GM18517 (cell line): Measurements from ENCODE around the gene EML4.

Source experiments
- ATAC-seq: cut with Tn5 transposase; IDR thresholded peaks from one replicate; pipeline ENCODE4 v1.9.1; 2021; ENCODE audit warnings: mild to moderate bottlenecking, moderate library complexity; ENCODE audit not compliant: unreplicated experiment

The EML4 gene

GRCh38 chr2:42296226-42296625 lies 127.1 kb downstream of the EML4 start:
- ATAC-seq, result no peak

DNA sequence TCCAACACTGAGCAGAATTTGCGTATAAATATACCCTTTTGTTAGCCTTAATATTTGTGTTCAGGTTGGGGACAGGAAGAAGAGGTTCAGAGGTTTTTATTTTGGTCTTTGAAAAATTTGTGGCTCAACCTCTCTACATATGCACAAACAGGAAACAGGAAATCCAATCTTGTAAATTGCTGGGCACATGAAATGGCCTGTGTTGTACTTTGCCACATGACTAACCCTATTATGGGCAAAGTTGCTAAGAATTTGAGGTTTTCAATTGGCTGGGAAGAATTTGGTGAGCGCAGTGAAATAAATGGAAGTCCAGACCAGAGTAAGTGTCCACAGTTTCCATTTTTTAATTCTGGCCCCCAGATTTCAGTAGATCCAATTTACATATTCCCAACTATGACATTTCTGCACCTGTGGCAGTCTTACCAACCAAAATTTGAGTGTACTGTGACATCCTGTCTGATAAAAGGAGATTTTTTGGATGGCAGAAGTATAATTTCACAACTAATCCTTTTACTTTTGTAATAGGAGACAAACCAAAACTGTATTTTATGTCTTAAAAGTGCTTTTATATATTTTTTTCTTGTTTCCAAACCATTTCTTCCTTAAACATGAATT lies 128.3 kb downstream of the EML4 start:
- ATAC-seq, result no peak

GRCh38 chr2:42298132-42298531 lies 129.0 kb downstream of the EML4 start:
- no peak for ATAC-seq

- no peak for ATAC-seq
Measured at GRCh38 chr2:42298996-42299754, 130.0 kb downstream of the EML4 start.

DNA sequence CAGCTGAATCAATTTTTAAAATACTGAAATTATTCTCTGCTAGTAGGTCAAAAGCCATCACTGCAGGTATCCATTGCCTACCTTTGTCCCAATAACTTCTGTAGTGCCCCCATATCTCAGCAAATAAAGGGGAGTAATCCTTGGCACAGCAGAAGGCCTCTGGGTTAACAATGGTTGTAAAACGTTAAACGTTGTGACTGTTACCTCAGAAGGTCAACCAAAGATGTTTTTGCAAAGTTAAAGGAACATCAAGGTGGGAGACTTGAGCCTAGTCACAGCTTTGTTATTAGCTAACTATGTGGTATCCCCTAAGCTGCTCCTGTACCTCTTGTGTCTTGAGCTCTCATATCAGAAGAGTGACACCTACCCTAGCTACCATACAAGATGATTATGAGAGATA lies 131.4 kb downstream of the EML4 start:
- no peak for ATAC-seq

DNA sequence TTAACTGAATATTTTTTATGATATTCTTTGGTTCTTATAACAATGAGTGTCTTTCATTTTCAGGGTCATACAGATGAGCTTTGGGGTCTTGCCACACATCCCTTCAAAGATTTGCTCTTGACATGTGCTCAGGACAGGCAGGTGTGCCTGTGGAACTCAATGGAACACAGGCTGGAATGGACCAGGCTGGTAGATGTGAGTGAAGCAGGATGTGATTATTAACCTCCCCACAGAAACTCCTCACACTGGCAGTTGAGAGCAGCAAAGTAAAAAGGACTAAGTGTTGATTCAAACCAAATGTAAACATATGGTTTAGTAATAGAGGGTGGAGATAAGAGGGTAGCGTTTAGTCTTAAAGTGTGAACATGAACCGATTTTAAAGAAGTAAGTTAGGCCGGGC lies 134.1 kb downstream of the EML4 start:
- ATAC-seq, result no peak

GRCh38 chr2:42304059-42304713 lies 135.0 kb downstream of the EML4 start:
- no peak for ATAC-seq

- ATAC-seq, result no peak
Measured at GRCh38 chr2:42307180-42307579, 138.0 kb downstream of the EML4 start.

DNA sequence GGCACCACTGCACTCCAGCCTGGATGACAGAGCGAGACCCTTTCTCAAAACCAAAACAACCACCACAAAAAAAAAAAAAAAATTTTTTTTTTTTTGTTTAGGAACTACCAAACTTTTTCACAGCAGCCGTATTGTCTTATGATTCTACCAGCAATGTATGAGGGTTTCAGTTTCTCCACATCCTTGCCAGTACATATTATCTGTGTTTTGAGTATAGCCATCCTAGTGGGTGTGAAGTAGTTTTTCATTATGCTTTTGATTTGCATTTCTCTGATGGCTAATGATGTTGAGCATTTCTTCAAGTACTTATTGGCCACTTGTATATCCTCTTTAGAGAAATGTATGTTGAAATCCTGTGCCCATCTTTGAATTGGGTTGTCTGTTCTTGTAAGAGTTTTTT lies 140.2 kb downstream of the EML4 start:
- no peak for ATAC-seq

DNA sequence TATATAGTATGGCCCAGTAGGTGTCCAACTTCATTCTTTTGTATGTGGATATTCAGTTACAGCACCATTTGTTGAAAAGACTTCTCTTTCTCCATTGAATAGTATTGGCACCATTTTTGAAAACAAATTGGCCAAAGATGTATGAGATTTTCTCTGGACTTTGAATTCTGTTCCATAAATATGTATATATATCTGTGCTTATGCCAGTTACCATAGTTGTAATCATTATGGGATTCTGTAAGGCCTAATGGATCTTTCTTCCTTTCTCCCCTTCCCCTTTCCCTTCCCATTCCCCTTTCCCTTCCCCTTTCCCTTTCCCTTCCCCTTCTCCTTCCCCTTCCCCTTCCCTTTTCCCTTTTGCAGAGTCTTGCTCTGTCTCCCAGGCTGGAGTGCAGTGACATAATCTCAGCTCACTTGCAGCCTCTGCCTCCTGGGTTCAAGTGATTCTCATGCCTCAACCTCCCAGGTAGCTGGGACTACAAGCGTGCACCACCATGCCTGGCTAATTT lies 140.9 kb downstream of the EML4 start:
- no peak for ATAC-seq

- ATAC-seq, result no peak
Measured at GRCh38 chr2:42312106-42312505, 143.0 kb downstream of the EML4 start.

DNA sequence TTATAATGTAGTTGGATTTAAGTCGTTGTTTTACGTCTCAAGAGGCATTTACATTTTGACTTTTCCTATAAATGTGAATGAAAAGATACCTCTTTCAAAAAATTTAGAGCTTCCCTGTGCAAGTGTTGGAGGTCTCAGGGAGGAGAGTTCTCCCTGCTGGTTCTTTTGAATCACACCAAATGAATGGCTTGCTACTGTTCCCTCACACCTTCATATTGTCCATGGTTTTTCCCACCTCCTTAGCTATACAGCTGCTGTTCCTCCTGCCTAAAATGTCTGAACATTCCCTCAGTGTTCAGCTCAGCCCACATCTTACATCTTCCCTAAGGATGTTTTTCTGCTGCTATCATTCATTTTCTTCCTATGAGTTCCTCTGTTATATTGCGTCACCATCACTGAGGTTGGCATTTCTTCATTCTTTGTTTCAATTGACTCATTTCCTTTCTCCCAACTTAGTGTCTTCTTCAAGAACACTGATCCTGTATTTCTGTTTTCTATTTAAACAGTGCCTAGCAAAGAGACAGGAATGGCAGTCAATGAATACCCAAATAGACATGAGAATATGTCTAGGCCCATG lies 145.8 kb downstream of the EML4 start:
- ATAC-seq, result no peak

GRCh38 chr2:42315844-42316470 lies 146.8 kb downstream of the EML4 start:
- no peak for ATAC-seq

- ATAC-seq, result no peak
Measured at GRCh38 chr2:42316910-42317309, 147.8 kb downstream of the EML4 start.

- no peak for ATAC-seq
Measured at GRCh38 chr2:42317486-42317885, 148.3 kb downstream of the EML4 start.

DNA sequence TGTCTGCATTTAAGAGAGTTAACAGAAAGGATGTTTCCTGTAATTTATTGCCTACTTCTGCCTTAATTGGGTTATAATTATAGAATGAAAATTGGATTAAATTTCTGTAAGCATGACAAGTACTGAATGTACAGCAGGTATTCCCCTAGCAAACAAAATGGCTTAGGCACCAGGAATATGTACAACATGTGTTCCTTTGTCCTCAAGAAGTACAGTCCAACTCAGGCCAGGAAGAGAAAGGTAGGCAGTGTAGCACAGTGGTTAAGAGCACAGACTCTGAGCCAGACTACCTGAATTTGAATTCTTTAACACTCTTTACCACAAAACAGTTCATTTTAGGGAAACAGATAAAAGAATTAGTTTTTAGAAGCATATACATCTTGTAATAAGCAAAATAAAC lies 148.8 kb downstream of the EML4 start:
- ATAC-seq, result no peak

- no peak for ATAC-seq
Measured at GRCh38 chr2:42319265-42319664, 150.1 kb downstream of the EML4 start.

- no peak for ATAC-seq
Measured at GRCh38 chr2:42321452-42322064, 152.4 kb downstream of the EML4 start.

GRCh38 chr2:42324244-42324643 lies 155.1 kb downstream of the EML4 start:
- ATAC-seq, result no peak

GRCh38 chr2:42324949-42325348 lies 155.8 kb downstream of the EML4 start:
- ATAC-seq, result no peak

DNA sequence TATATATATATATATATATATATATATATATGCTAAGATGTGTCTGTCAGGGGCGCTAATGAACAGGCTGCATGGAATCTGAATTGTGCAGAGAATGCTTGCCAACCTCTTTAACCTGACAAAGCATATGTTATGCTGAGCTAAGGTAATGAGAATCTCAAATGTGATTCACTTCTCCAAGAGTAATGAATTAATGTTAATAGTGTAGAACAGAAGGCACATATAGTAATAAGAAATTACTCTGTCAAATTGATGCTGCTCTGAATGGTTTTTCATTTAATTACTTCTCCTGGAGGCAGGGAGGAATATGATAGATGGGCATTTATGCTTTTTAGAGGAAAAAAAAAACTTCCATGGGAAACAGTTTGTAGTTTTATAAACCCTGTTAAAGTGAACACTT lies 156.5 kb downstream of the EML4 start:
- no peak for ATAC-seq
